Muscle of back (tissue), 11 donors: ENCODE data around the gene SMURF1. TPM values are rescaled to one million over a fixed set of nuclear protein-coding genes. Genes with fewer than 3 reads are reported as not detected.
A peak's percentile ranks its signal among the peaks of the same experiment; 100 is the strongest.
"Not testable (repeated sequence)": the region's sequence is repeated elsewhere in the genome, so short reads cannot be mapped to it uniquely, and the experiment has no call there.

Experiments used
- DNase-seq, 3 donors: peaks; one replicate each; pipeline versions ENCODE4 v3.0.0 to v3.0.0-alpha.2; 2013
- polyA plus RNA-seq, 10 donors: library from polyadenylated mRNA; unstranded; fragments of 120-200 nt; gene quantifications; one replicate each; pipeline ENCODE4 v1.2.1, GENCODE V29; 2013; ENCODE audit not compliant: insufficient read length in 10 of 10

SMURF1 gene
- polyA plus RNA-seq, 10 donors = 8.4 to 13.1 (median 8.9) TPM

- no peak for DNase-seq
These were observed 20.3 kb downstream of the SMURF1 start for GRCh38 chr7:99123571-99124033.

GRCh38 chr7:99122762-99123161 is 21.1 kb downstream of the SMURF1 start:
- no peak for DNase-seq

- DNase-seq = peak; percentile 58 to 78 (median 73)
These were observed 22.3 kb downstream of the SMURF1 start for GRCh38 chr7:99121496-99122021.

- DNase-seq = no peak
These were observed 23.0 kb downstream of the SMURF1 start for GRCh38 chr7:99120916-99121315.

GRCh38 chr7:99120501-99120900 is 23.4 kb downstream of the SMURF1 start:
- no peak for DNase-seq

- DNase-seq = no peak
These were observed 25.8 kb downstream of the SMURF1 start for GRCh38 chr7:99118077-99118476.

GRCh38 chr7:99116144-99116543 is 27.8 kb downstream of the SMURF1 start:
- no peak for DNase-seq

- no peak for DNase-seq
These were observed 28.5 kb downstream of the SMURF1 start for GRCh38 chr7:99115379-99115778.

- DNase-seq = no peak
These were observed 30.9 kb downstream of the SMURF1 start for GRCh38 chr7:99112979-99113378.

GRCh38 chr7:99112097-99112496 is 31.8 kb downstream of the SMURF1 start:
- no peak for DNase-seq

- DNase-seq = no peak
These were observed 32.3 kb downstream of the SMURF1 start for GRCh38 chr7:99111591-99111990.

GRCh38 chr7:99109108-99110051 is 34.5 kb downstream of the SMURF1 start:
- peak in 1 of 3 donors; percentile 35 for DNase-seq

GRCh38 chr7:99108613-99109012 is 35.3 kb downstream of the SMURF1 start:
- DNase-seq = peak; percentile 34 to 55 (median 45)

GRCh38 chr7:99106821-99107241 is 37.1 kb downstream of the SMURF1 start:
- DNase-seq = no peak

GRCh38 chr7:99106411-99106810 is 37.5 kb downstream of the SMURF1 start:
- no peak for DNase-seq

- DNase-seq = no peak
These were observed 38.2 kb downstream of the SMURF1 start for GRCh38 chr7:99105756-99106155.

GRCh38 chr7:99104631-99105030 is 39.3 kb downstream of the SMURF1 start:
- DNase-seq = no peak

GRCh38 chr7:99103836-99104235 is 40.1 kb downstream of the SMURF1 start:
- DNase-seq = not testable (repeated sequence)

GRCh38 chr7:99102809-99103690 is 40.9 kb downstream of the SMURF1 start:
- no peak for DNase-seq

GRCh38 chr7:99102361-99102760 is 41.5 kb downstream of the SMURF1 start:
- no peak for DNase-seq

- not testable (repeated sequence) for DNase-seq
These were observed 42.4 kb downstream of the SMURF1 start for GRCh38 chr7:99101516-99101915.

GRCh38 chr7:99099499-99100077 is 44.3 kb downstream of the SMURF1 start:
- no peak for DNase-seq
